ENCODE data around the gene WDR11. TPM values are rescaled to one million over a fixed set of nuclear protein-coding genes. Genes with fewer than 3 reads are reported as not detected.

Gene WDR11
- total and polyA plus RNA-seq, 2 donors: 36.9 to 45.2 TPM

- Histone ChIP-seq H3K36me3 (ENCODE audit: control insufficient read depth in 2 of 2, insufficient read depth in 2 of 2, low read length in 1 of 2) (no peaks in the 10 kb centered on the region), H3K4me3 (ENCODE audit: low read length in 2 of 2) (no peak overlapping the region), H3K4me1 (ENCODE audit: control insufficient read depth in 2 of 2, insufficient read depth in 2 of 2, low read length in 2 of 2) (no peaks in the 10 kb centered on the region), H3K9me3 (ENCODE audit: control insufficient read depth in 2 of 2, insufficient read depth in 1 of 2, low read length in 1 of 2) (no peaks in the 10 kb centered on the region), H3K27ac (ENCODE audit: low read depth in 1 of 2, low read length in 1 of 2) (no peak overlapping the region), H3K27me3 (ENCODE audit: control insufficient read depth in 2 of 2, insufficient read depth in 1 of 2, low read length in 1 of 2) (no peaks in the 10 kb centered on the region)
- DNase-seq (ENCODE audit: low read depth in 6 of 9, low spot score in 9 of 9): no peak
- WGBS: 98% methylated on average over 3 of the region's 3 CpGs
These were observed 12.2 kb upstream of the WDR11 start for GRCh38 chr10:120838941-120839340.

GRCh38 chr10:120841522-120842189, 9.5 kb upstream of the WDR11 start:
- Histone ChIP-seq H3K4me3 (ENCODE audit: low read length in 2 of 2) (no peak overlapping the region), H3K27ac (ENCODE audit: low read depth in 1 of 2, low read length in 1 of 2) (no peak overlapping the region), H3K36me3 (ENCODE audit: control insufficient read depth in 2 of 2, insufficient read depth in 2 of 2, low read length in 1 of 2) (no peaks in the 10 kb centered on the region), H3K4me1 (ENCODE audit: control insufficient read depth in 2 of 2, insufficient read depth in 2 of 2, low read length in 2 of 2) (no peaks in the 10 kb centered on the region), H3K27me3 (ENCODE audit: control insufficient read depth in 2 of 2, insufficient read depth in 1 of 2, low read length in 1 of 2) (no peaks in the 10 kb centered on the region), H3K9me3 (ENCODE audit: control insufficient read depth in 2 of 2, insufficient read depth in 1 of 2, low read length in 1 of 2) (no peaks in the 10 kb centered on the region)
- DNase-seq (ENCODE audit: low read depth in 6 of 9, low spot score in 9 of 9): no peak
- 85% methylated on average over 1 of the region's 1 CpG for WGBS

DNA sequence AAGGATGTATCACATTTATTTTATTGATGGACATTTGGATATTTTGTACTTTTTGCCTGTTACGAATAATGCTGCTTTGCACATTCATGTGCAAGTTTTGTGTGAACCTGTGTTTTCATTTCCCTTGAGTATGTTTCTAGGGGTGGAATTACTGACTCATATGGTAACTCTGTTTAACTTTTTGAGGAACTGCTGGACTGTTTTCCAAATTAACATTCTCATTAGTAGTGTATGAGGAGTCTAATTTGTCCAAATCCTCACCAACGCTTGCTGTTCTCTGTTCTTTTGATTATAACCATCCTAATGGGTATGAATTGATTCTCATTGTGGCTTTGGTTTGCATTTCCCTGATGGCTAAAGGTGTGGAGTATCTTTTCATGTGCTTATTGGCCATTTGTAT, 3.2 kb downstream of the WDR11 start:
- Histone ChIP-seq H3K27me3 (ENCODE audit: control insufficient read depth in 2 of 2, insufficient read depth in 1 of 2, low read length in 1 of 2) (no peaks in the 10 kb centered on the region), H3K27ac (ENCODE audit: low read depth in 1 of 2, low read length in 1 of 2) (no peak overlapping the region), H3K4me3 (ENCODE audit: low read length in 2 of 2) (no peak overlapping the region), H3K4me1 (ENCODE audit: control insufficient read depth in 2 of 2, insufficient read depth in 2 of 2, low read length in 2 of 2) (peaks cover 0 to 3% of the 10 kb centered on the region in 2 donors), H3K9me3 (ENCODE audit: control insufficient read depth in 2 of 2, insufficient read depth in 1 of 2, low read length in 1 of 2) (no peaks in the 10 kb centered on the region), H3K36me3 (ENCODE audit: control insufficient read depth in 2 of 2, insufficient read depth in 2 of 2, low read length in 1 of 2) (peaks cover 0 to 10% of the 10 kb centered on the region in 2 donors)
- peak in 1 of 9 donors; percentile 3 for DNase-seq (ENCODE audit: low read depth in 6 of 9, low spot score in 9 of 9)
- over 99% methylated on average over 2 of the region's 2 CpGs for WGBS

- H3K4me3 ChIP-seq (ENCODE audit: low read length in 2 of 2): no peak overlapping the region
- no peaks in the 10 kb centered on the region for H3K27me3 ChIP-seq (ENCODE audit: control insufficient read depth in 2 of 2, insufficient read depth in 1 of 2, low read length in 1 of 2)
- DNase-seq (ENCODE audit: low read depth in 6 of 9, low spot score in 9 of 9): no peak
- peaks cover 11 to 22% of the 10 kb centered on the region in 2 donors for H3K36me3 ChIP-seq (ENCODE audit: control insufficient read depth in 2 of 2, insufficient read depth in 2 of 2, low read length in 1 of 2)
- 96% methylated on average over 2 of the region's 2 CpGs for WGBS
- no peaks in the 10 kb centered on the region for H3K9me3 ChIP-seq (ENCODE audit: control insufficient read depth in 2 of 2, insufficient read depth in 1 of 2, low read length in 1 of 2)
- no peak overlapping the region for H3K27ac ChIP-seq (ENCODE audit: low read depth in 1 of 2, low read length in 1 of 2)
- no peaks in the 10 kb centered on the region for H3K4me1 ChIP-seq (ENCODE audit: control insufficient read depth in 2 of 2, insufficient read depth in 2 of 2, low read length in 2 of 2)
These were observed 10.2 kb downstream of the WDR11 start for GRCh38 chr10:120861178-120861855.

GRCh38 chr10:120873741-120874140, 22.6 kb downstream of the WDR11 start:
- peaks cover 15% of the 10 kb centered on the region in 2 donors for H3K36me3 ChIP-seq (ENCODE audit: control insufficient read depth in 2 of 2, insufficient read depth in 2 of 2, low read length in 1 of 2)

DNA sequence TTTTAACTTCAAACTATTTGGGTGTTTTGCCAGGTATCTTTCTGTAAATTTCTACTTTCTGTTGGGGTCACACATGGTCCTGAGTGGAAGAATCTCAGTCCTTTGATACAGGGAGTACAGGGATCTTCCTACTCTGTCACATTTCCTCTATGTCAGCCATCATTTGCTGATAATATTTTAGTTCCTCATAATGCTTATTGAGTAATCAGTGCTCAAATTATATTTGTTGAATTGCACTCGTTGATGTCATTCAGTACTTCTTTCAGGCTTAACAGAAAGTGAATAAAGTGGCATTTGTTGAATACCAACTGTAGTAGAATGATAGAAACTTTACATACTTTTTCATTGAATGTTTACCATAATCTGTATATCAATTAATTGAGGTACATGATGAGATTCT, 31.9 kb downstream of the WDR11 start:
- H3K36me3 ChIP-seq (ENCODE audit: control insufficient read depth in 2 of 2, insufficient read depth in 2 of 2, low read length in 1 of 2): peaks cover 7 to 15% of the 10 kb centered on the region in 2 donors
- DNase-seq (ENCODE audit: low read depth in 6 of 9, low spot score in 9 of 9): no peak
- no peak overlapping the region for H3K4me3 ChIP-seq (ENCODE audit: low read length in 2 of 2)
- no peaks in the 10 kb centered on the region for H3K27me3 ChIP-seq (ENCODE audit: control insufficient read depth in 2 of 2, insufficient read depth in 1 of 2, low read length in 1 of 2)
- no peak overlapping the region for H3K27ac ChIP-seq (ENCODE audit: low read depth in 1 of 2, low read length in 1 of 2)
- 96% methylated on average over 1 of the region's 1 CpG for WGBS
- no peaks in the 10 kb centered on the region for H3K4me1 ChIP-seq (ENCODE audit: control insufficient read depth in 2 of 2, insufficient read depth in 2 of 2, low read length in 2 of 2)
- H3K9me3 ChIP-seq (ENCODE audit: control insufficient read depth in 2 of 2, insufficient read depth in 1 of 2, low read length in 1 of 2): no peaks in the 10 kb centered on the region

More at GRCh38 chr10:120873741-120874140, 22.6 kb downstream of the WDR11 start:
- Histone ChIP-seq H3K4me3 (ENCODE audit: low read length in 2 of 2) (no peak overlapping the region), H3K27ac (ENCODE audit: low read depth in 1 of 2, low read length in 1 of 2) (no peak overlapping the region), H3K4me1 (ENCODE audit: control insufficient read depth in 2 of 2, insufficient read depth in 2 of 2, low read length in 2 of 2) (no peaks in the 10 kb centered on the region), H3K9me3 (ENCODE audit: control insufficient read depth in 2 of 2, insufficient read depth in 1 of 2, low read length in 1 of 2) (no peaks in the 10 kb centered on the region), H3K27me3 (ENCODE audit: control insufficient read depth in 2 of 2, insufficient read depth in 1 of 2, low read length in 1 of 2) (no peaks in the 10 kb centered on the region)
- no peak for DNase-seq (ENCODE audit: low read depth in 6 of 9, low spot score in 9 of 9)

DNA sequence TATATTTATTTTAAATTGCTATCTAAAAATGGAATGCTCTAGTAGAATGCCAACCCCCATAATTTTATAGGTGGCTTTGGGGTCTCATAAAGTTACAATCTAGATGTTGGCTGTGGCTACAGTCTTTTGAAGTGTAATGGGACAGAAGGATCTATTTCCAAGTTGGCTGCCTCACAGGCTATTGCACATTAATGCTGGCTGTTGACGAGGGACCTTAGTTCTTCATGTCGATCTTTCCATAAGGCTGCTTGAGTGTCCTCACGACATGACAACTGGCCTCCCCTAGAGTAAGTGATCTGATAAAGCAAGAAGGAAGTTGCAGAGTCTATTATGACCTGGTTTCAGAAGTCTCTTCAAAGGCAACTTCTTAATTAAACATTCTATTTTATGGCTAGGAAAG, 36.3 kb downstream of the WDR11 start:
- Histone ChIP-seq H3K4me3 (ENCODE audit: low read length in 2 of 2) (no peak overlapping the region), H3K27me3 (ENCODE audit: control insufficient read depth in 2 of 2, insufficient read depth in 1 of 2, low read length in 1 of 2) (no peaks in the 10 kb centered on the region), H3K36me3 (ENCODE audit: control insufficient read depth in 2 of 2, insufficient read depth in 2 of 2, low read length in 1 of 2) (peaks cover 7 to 30% of the 10 kb centered on the region in 2 donors), H3K27ac (ENCODE audit: low read depth in 1 of 2, low read length in 1 of 2) (no peak overlapping the region), H3K9me3 (ENCODE audit: control insufficient read depth in 2 of 2, insufficient read depth in 1 of 2, low read length in 1 of 2) (no peaks in the 10 kb centered on the region), H3K4me1 (ENCODE audit: control insufficient read depth in 2 of 2, insufficient read depth in 2 of 2, low read length in 2 of 2) (no peaks in the 10 kb centered on the region)
- 97% methylated on average over 3 of the region's 3 CpGs for WGBS
- no peak for DNase-seq (ENCODE audit: low read depth in 6 of 9, low spot score in 9 of 9)

DNA sequence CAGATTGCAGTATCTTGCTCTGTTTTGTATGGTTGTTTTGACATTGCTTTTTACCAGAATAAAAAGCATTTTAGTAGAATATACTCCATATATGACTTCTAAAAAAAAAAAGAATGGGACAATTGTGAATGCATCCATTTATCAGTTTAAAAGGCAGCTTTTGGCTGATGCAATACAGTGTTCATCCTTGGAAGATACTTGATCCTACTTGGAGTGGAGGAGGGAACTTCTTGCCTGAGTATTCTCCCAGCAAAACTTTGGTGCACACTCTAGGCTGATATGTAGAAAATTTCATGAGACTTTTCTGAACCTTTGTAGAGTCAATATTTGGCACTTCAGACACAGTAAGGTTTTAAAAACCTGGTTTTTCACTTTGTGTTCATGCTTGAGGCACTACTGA, 40.2 kb downstream of the WDR11 start:
- Histone ChIP-seq H3K27me3 (ENCODE audit: control insufficient read depth in 2 of 2, insufficient read depth in 1 of 2, low read length in 1 of 2) (no peaks in the 10 kb centered on the region), H3K4me1 (ENCODE audit: control insufficient read depth in 2 of 2, insufficient read depth in 2 of 2, low read length in 2 of 2) (no peaks in the 10 kb centered on the region), H3K36me3 (ENCODE audit: control insufficient read depth in 2 of 2, insufficient read depth in 2 of 2, low read length in 1 of 2) (peaks cover 3 to 22% of the 10 kb centered on the region in 2 donors), H3K4me3 (ENCODE audit: low read length in 2 of 2) (no peak overlapping the region), H3K9me3 (ENCODE audit: control insufficient read depth in 2 of 2, insufficient read depth in 1 of 2, low read length in 1 of 2) (no peaks in the 10 kb centered on the region), H3K27ac (ENCODE audit: low read depth in 1 of 2, low read length in 1 of 2) (no peak overlapping the region)
- DNase-seq (ENCODE audit: low read depth in 6 of 9, low spot score in 9 of 9): no peak

DNA sequence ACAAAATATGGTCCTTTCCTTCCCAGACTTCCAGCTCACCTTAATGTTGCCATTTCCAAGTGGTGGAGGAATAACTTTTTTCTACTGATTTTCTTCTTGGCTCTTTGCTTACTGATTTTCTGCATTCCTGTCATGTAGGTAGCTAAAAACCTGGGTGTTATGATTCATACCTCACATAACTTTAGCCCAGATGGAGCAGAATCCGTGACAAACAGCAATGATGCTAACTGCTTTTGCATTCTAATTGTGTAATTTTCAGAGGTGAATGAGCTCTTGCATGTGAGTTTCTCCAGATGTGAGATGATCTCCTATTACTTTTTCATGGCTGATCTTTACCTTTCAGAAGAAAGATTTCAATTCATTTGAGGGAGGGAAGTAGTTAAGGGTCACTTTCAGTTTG, 43.4 kb downstream of the WDR11 start:
- Histone ChIP-seq H3K27me3 (ENCODE audit: control insufficient read depth in 2 of 2, insufficient read depth in 1 of 2, low read length in 1 of 2) (no peaks in the 10 kb centered on the region), H3K36me3 (ENCODE audit: control insufficient read depth in 2 of 2, insufficient read depth in 2 of 2, low read length in 1 of 2) (peaks cover 0 to 12% of the 10 kb centered on the region in 2 donors), H3K4me1 (ENCODE audit: control insufficient read depth in 2 of 2, insufficient read depth in 2 of 2, low read length in 2 of 2) (no peaks in the 10 kb centered on the region), H3K27ac (ENCODE audit: low read depth in 1 of 2, low read length in 1 of 2) (no peak overlapping the region), H3K9me3 (ENCODE audit: control insufficient read depth in 2 of 2, insufficient read depth in 1 of 2, low read length in 1 of 2) (no peaks in the 10 kb centered on the region), H3K4me3 (ENCODE audit: low read length in 2 of 2) (no peak overlapping the region)
- no peak for DNase-seq (ENCODE audit: low read depth in 6 of 9, low spot score in 9 of 9)
- WGBS: 93% methylated on average over 1 of the region's 1 CpG

Measured in thymus (tissue), 11 donors.